Measurements from ENCODE around the gene RHOF.

The RHOF gene

DNA sequence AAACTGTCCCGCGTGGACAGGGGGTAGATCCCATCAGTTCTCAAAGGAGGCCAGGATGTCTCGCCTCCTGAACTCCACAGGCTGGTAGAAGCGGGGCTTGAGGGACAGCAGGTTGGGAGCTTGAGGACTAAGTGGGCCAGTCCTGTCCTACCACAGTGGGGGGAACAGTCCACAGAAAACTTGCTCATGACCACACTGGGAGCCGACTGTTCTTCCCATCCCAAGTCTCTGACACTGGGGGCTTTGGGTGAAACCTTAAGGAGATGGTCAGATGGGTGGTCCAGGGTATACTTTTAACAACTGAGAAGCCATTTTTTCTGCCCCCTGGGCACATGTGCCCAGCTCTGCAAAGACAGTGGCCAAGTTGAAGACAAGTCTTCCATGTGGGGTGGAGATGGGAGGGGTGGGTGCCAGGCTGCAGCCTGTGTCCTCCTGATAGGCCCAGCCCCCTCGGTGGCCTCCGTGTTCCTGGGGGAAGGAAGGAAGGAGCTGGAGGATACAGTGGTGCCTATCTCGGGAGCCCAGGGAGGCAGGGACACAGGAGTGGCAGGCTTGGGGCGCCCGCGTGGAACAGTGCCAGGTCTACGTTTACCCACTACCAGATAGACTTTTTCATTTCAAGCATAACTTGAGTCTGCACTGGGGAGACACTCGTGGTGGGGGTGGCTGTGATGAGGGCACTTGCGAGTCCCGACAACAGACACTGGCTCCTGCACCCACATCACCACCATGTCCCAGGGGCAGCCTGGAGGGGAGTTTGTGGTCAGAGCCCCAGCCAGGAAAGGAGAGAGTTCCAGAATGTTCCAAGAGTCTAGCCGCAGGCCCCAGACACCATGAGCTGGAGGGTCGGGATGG is 14.7 kb downstream of the RHOF start:
- no peak for TF ChIP-seq ARNTL (CRISPR knock-in tag; IDR thresholded peaks at IDR 0.05; ENCODE audit: borderline replicate concordance, low read depth)

DNA sequence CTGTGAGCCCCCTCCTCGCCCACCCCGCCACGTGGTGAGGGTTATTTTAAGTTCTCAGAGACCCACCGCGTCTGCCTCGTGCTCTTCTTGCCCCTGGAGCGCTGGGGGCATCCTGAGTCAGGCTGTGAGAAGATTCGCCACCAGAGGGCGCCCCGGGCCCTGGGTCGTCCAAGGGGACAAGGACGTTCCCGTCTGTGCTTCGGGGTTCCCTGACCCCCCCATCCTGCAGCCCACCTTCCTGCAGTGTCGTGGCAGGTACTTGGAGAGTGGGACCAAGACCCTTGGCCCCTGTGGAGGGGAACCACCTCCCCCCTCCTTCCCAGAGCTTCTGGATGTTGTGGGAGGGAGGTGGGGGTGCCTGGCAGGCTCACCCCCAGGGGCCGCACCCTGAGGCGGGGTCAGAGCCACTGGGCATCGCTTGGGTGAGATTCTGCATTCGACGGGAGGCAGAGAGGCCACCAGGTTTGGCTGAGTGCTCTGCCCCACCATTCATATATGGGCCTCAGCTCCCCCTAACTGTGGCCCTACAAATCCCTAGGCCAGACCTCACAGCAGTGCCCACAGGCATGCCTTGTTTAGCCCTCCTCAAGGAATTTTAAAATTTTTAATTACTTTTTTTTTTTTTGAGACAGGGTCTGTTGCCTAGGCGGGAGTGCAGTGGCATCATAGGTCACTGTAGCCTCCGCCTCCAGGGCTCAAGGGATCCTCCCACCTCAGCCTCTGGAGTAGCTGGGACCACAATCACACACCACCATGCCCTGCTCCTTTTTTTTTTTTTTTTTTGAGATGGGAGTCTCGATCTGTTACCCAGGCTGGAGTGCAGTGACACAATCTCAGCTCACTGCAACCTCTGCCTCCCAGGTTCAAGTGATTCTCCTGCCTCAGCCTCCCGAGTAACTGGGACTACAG is 17.0 kb downstream of the RHOF start:
- TF ChIP-seq PPARA (CRISPR knock-in tag; IDR thresholded peaks at IDR 0.05; ENCODE audit: borderline replicate concordance) (no peak), RARB (CRISPR knock-in tag; IDR thresholded peaks at IDR 0.05) (no peak), ZFP30 (CRISPR knock-in tag; IDR thresholded peaks at IDR 0.05) (no peak), ZNF565 (CRISPR knock-in tag; conservative IDR thresholded peaks at IDR 0.05; ENCODE audit: low read depth) (no peak), SNAI2 (CRISPR knock-in tag; IDR thresholded peaks at IDR 0.05) (no peak), GLIS3 (CRISPR knock-in tag; IDR thresholded peaks at IDR 0.05) (no peak)
- TF ChIP-seq, protein P1, sequence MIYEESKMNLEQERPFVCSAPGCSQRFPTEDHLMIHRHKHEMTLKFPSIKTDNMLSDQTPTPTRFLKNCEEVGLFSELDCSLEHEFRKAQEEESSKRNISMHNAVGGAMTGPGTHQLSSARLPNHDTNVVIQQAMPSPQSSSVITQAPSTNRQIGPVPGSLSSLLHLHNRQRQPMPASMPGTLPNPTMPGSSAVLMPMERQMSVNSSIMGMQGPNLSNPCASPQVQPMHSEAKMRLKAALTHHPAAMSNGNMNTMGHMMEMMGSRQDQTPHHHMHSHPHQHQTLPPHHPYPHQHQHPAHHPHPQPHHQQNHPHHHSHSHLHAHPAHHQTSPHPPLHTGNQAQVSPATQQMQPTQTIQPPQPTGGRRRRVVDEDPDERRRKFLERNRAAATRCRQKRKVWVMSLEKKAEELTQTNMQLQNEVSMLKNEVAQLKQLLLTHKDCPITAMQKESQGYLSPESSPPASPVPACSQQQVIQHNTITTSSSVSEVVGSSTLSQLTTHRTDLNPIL (CRISPR knock-in tag; IDR thresholded peaks at IDR 0.05; ENCODE audit: low read depth), result no peak
- TF ChIP-seq, protein P2, sequence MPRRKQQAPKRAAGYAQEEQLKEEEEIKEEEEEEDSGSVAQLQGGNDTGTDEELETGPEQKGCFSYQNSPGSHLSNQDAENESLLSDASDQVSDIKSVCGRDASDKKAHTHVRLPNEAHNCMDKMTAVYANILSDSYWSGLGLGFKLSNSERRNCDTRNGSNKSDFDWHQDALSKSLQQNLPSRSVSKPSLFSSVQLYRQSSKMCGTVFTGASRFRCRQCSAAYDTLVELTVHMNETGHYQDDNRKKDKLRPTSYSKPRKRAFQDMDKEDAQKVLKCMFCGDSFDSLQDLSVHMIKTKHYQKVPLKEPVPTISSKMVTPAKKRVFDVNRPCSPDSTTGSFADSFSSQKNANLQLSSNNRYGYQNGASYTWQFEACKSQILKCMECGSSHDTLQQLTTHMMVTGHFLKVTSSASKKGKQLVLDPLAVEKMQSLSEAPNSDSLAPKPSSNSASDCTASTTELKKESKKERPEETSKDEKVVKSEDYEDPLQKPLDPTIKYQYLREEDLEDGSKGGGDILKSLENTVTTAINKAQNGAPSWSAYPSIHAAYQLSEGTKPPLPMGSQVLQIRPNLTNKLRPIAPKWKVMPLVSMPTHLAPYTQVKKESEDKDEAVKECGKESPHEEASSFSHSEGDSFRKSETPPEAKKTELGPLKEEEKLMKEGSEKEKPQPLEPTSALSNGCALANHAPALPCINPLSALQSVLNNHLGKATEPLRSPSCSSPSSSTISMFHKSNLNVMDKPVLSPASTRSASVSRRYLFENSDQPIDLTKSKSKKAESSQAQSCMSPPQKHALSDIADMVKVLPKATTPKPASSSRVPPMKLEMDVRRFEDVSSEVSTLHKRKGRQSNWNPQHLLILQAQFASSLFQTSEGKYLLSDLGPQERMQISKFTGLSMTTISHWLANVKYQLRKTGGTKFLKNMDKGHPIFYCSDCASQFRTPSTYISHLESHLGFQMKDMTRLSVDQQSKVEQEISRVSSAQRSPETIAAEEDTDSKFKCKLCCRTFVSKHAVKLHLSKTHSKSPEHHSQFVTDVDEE (CRISPR knock-in tag; IDR thresholded peaks at IDR 0.05), result no peak
- peak; percentile 79 for ATAC-seq

More for the DNA sequence above, 14.7 kb downstream of the RHOF start:
- no peak for ATAC-seq

DNA sequence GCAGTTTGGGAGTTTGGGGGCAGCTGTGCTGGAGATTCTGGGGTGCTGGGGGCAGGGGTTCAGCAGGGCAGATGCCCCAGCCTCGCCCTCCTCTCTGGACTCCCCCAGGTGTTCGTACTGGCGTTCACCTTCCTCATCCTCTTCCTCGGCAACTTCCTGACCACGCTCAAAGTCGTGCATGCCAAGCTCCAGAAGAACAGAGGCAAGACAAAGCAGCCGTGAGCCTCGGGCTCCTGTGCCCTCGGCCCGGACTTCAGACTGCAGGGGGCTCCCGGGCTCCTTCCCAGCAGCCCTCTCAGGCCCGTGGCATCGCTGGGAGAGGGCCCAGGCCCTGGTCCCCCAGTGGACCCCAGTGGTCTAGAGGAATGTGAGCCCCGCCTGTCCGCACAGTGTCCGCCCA is 18.0 kb downstream of the RHOF start:
- no peak for ATAC-seq
- TF ChIP-seq GLIS3 (CRISPR knock-in tag; IDR thresholded peaks at IDR 0.05) (no peak), ZFP30 (CRISPR knock-in tag; IDR thresholded peaks at IDR 0.05) (no peak), PPARA (CRISPR knock-in tag; IDR thresholded peaks at IDR 0.05; ENCODE audit: borderline replicate concordance) (no peak), ZNF70 (CRISPR knock-in tag; IDR thresholded peaks at IDR 0.05) (no peak), TOX (CRISPR knock-in tag; IDR thresholded peaks at IDR 0.05; ENCODE audit: borderline replicate concordance) (no peak), ARNTL (CRISPR knock-in tag; IDR thresholded peaks at IDR 0.05; ENCODE audit: borderline replicate concordance, low read depth) (no peak), ZNF8 (CRISPR knock-in tag; IDR thresholded peaks at IDR 0.05) (no peak)
- TF ChIP-seq, protein P3, sequence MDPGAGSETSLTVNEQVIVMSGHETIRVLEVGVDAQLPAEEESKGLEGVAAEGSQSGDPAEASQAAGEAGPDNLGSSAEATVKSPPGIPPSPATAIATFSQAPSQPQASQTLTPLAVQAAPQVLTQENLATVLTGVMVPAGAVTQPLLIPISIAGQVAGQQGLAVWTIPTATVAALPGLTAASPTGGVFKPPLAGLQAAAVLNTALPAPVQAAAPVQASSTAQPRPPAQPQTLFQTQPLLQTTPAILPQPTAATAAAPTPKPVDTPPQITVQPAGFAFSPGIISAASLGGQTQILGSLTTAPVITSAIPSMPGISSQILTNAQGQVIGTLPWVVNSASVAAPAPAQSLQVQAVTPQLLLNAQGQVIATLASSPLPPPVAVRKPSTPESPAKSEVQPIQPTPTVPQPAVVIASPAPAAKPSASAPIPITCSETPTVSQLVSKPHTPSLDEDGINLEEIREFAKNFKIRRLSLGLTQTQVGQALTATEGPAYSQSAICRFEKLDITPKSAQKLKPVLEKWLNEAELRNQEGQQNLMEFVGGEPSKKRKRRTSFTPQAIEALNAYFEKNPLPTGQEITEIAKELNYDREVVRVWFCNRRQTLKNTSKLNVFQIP (CRISPR knock-in tag; IDR thresholded peaks at IDR 0.05; ENCODE audit: borderline replicate concordance, low read depth), result no peak
- TF ChIP-seq, protein P4, sequence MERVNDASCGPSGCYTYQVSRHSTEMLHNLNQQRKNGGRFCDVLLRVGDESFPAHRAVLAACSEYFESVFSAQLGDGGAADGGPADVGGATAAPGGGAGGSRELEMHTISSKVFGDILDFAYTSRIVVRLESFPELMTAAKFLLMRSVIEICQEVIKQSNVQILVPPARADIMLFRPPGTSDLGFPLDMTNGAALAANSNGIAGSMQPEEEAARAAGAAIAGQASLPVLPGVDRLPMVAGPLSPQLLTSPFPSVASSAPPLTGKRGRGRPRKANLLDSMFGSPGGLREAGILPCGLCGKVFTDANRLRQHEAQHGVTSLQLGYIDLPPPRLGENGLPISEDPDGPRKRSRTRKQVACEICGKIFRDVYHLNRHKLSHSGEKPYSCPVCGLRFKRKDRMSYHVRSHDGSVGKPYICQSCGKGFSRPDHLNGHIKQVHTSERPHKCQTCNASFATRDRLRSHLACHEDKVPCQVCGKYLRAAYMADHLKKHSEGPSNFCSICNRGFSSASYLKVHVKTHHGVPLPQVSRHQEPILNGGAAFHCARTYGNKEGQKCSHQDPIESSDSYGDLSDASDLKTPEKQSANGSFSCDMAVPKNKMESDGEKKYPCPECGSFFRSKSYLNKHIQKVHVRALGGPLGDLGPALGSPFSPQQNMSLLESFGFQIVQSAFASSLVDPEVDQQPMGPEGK (CRISPR knock-in tag; IDR thresholded peaks at IDR 0.05; ENCODE audit: borderline replicate concordance), result no peak

DNA sequence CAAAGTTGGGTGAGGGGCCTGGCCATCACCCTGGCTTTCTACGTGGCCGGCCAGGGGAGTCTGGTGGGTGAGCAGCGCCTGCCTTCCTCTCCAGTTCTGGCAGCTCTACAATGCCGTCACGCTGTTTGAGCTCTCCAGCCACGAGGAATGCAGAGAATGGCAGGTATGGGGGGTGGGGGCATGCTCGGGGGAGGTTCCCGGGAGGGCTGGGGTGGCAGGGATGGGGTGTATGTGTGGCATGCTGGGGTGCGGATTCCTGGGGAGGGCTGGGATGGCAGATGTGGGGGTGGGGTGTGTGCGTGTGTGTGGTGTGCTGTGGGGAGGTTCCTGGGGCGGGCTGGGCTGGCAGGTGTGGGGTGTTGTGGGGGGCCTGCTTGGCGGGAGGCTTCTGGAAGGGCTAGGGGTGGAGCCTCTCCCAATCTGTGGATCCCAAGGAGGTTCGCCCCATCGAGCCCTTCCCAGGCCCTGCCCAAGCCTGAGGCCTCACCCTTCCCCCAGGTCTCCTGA is 18.5 kb downstream of the RHOF start:
- TF ChIP-seq ESRRG (CRISPR knock-in tag; IDR thresholded peaks at IDR 0.05), result no peak
- no peak for TF ChIP-seq ZNF8 (CRISPR knock-in tag; IDR thresholded peaks at IDR 0.05)
- no peak for TF ChIP-seq ZC3H10 (CRISPR knock-in tag; IDR thresholded peaks at IDR 0.05)
- no peak for TF ChIP-seq BACH2 (CRISPR knock-in tag; IDR thresholded peaks at IDR 0.05; ENCODE audit: borderline replicate concordance)
- no peak for TF ChIP-seq ZFP30 (CRISPR knock-in tag; IDR thresholded peaks at IDR 0.05)
- TF ChIP-seq, protein P1 (CRISPR knock-in tag; IDR thresholded peaks at IDR 0.05; ENCODE audit: low read depth), result no peak
- no peak for TF ChIP-seq ISL1 (CRISPR knock-in tag; IDR thresholded peaks at IDR 0.05)
- ATAC-seq, result no peak

Measured in SK-N-SH treated with all-trans-retinoic acid at 6 μM for 48 hours (cell line).